Nephron progenitor cell (in vitro differentiated cells): ENCODE results near the gene MARVELD2.

Experiments
- DNase-seq: peaks from one replicate; pipeline ENCODE4 v3.0.0; 2021
- H3K27ac Mint-ChIP-seq: 2 replicates; pipeline ENCODE4 v1.8.0; 2021; ENCODE audit warnings: mild to moderate bottlenecking, moderate library complexity, mixed read lengths
- H3K27me3 Mint-ChIP-seq: 2 replicates; pipeline ENCODE4 v1.8.0; 2021; ENCODE audit warnings: mild to moderate bottlenecking, low read depth, mixed read lengths; ENCODE audit not compliant: poor library complexity
- H3K36me3 Mint-ChIP-seq: 2 replicates; pipeline ENCODE4 v1.8.0; 2021; ENCODE audit warnings: low read depth, mixed read lengths
- H3K4me1 Mint-ChIP-seq: 2 replicates; pipeline ENCODE4 v1.8.0; 2021; ENCODE audit warnings: mixed read lengths
- H3K4me3 Mint-ChIP-seq: 2 replicates; pipeline ENCODE4 v1.8.0; 2021; ENCODE audit warnings: mild to moderate bottlenecking, moderate library complexity, mixed read lengths
- H3K9me3 Mint-ChIP-seq: 2 replicates; pipeline ENCODE4 v1.8.0; 2021; ENCODE audit warnings: mild to moderate bottlenecking, moderate library complexity, mixed read lengths
- TF ChIP-seq, protein P1 (sequence below): fragments of 200-600 bp; sonication (generic); IDR thresholded peaks from 2 replicates; pipeline ENCODE4 v1.5.0; 2021; ENCODE audit warnings: antibody characterized with exemption

MARVELD2 gene

DNA sequence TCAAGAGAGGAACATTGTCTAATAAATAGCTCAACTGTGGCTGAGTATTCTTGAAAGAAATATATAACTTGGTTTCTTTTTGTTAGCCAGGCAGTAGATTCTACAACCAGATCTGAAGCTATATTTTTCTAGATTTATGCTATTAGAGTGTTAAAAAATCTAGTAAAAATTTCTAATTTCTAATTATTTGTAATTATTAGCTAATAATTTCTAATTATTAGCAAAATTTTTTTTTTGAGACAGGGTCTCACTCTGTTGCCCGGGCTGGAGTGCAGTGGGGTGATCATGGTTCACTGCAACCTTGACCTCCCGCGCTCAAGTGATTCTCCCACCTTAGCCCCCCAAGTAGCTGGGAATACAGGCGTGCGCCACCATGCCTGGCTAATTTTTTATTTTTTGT is 42.5 kb upstream of the MARVELD2 start:
- TF ChIP-seq, protein P1, sequence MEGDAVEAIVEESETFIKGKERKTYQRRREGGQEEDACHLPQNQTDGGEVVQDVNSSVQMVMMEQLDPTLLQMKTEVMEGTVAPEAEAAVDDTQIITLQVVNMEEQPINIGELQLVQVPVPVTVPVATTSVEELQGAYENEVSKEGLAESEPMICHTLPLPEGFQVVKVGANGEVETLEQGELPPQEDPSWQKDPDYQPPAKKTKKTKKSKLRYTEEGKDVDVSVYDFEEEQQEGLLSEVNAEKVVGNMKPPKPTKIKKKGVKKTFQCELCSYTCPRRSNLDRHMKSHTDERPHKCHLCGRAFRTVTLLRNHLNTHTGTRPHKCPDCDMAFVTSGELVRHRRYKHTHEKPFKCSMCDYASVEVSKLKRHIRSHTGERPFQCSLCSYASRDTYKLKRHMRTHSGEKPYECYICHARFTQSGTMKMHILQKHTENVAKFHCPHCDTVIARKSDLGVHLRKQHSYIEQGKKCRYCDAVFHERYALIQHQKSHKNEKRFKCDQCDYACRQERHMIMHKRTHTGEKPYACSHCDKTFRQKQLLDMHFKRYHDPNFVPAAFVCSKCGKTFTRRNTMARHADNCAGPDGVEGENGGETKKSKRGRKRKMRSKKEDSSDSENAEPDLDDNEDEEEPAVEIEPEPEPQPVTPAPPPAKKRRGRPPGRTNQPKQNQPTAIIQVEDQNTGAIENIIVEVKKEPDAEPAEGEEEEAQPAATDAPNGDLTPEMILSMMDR = no peak
- no peaks in the 10 kb centered on the region for H3K9me3 Mint-ChIP-seq
- H3K27me3 Mint-ChIP-seq = no peaks in the 10 kb centered on the region
- H3K36me3 Mint-ChIP-seq = peaks cover 15% of the 10 kb centered on the region
- H3K4me1 Mint-ChIP-seq = peaks cover 27% of the 10 kb centered on the region
- no peak for DNase-seq
- H3K27ac Mint-ChIP-seq = peak overlapping the region; percentile 15
- H3K4me3 Mint-ChIP-seq = peak overlapping the region; percentile 42

DNA sequence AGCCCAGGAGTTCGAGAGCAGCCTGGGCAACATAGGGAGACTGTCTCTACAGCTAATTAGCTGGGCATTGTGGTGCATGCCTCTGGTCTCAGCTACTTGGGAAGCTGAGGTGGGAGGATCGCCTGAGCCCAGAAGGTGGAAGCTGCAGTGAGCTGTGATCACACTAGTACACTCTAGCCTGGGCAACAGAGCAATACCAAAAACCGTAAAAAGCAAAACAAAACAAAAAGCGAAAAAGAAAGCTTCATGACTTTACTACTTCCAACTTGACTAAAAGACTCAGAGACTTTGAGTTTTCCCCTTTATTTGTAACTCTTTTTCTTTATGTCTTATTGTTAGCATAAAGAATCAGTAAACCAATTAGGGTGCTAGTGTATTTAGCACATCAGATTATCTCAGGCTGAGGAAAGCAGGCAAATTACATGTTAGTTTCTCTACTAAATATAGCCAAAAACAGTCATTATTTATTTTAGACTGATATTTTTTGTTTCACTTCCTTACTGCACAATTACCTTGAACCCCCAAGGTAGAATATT is 39.9 kb upstream of the MARVELD2 start:
- Mint-ChIP-seq H3K27me3 (no peaks in the 10 kb centered on the region), H3K27ac (no peak overlapping the region), H3K36me3 (peaks cover 18% of the 10 kb centered on the region), H3K4me1 (peaks cover 14% of the 10 kb centered on the region), H3K9me3 (no peaks in the 10 kb centered on the region), H3K4me3 (no peak overlapping the region)
- TF ChIP-seq, protein P1 = no peak
- no peak for DNase-seq

DNA sequence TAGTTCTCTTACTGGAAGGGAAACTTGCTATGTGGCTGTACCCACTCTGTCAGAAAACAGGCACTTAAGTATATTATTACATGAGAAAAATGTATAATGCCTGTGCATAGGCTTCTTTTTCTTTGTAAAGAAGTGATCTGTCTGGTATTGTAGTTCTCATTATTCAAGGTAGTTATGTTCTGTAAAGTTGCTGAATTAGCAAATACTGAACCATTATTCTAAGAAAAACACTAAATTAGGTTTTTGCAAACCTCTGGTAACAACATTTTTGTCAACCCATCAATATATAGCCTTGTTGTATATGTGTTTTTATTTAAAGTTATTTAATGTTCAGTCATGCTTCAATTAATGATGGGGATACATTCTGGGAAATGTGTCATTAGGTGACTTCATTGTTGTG is 36.5 kb upstream of the MARVELD2 start:
- no peak for DNase-seq
- Mint-ChIP-seq H3K4me1 (no peaks in the 10 kb centered on the region), H3K9me3 (no peaks in the 10 kb centered on the region), H3K27ac (no peak overlapping the region), H3K4me3 (no peak overlapping the region), H3K36me3 (peaks cover 36% of the 10 kb centered on the region), H3K27me3 (no peaks in the 10 kb centered on the region)
- TF ChIP-seq, protein P1 = no peak

DNA sequence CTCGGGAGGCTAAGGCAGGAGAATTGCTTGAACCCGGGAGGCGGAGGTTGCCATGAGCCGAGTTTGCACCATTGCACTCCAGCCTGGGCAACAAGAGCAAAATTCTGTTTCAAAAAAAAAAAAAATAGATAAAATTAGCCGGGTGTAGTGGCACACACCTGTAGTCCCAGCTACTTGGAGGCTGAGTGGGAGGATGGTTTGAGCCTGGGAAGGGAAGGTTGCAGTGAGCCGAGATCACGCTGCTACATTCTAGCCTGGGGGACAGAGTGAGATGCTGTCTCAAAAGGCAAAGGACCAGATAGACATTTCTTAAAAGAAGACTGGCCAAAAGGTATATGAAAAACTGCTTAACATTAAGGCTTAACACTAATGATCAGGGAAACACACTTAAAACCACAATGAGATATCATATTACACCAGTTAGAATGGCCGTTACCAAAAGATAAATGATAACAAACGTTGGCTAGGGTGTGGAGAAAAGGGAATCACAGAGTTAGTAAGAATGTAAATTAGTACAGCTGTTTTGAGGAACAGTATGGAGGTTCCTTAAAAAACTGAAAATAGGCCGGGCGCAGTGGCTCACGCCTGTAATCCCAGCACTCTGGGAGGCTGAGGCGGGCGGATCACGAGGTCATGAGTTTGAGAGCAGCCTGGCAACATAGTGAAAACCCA is 10.1 kb upstream of the MARVELD2 start:
- no peaks in the 10 kb centered on the region for H3K4me1 Mint-ChIP-seq
- H3K36me3 Mint-ChIP-seq = peaks cover 65% of the 10 kb centered on the region
- TF ChIP-seq, protein P1 = no peak
- H3K27ac Mint-ChIP-seq = no peak overlapping the region
- H3K27me3 Mint-ChIP-seq = peaks cover 4% of the 10 kb centered on the region
- no peak overlapping the region for H3K4me3 Mint-ChIP-seq
- H3K9me3 Mint-ChIP-seq = no peaks in the 10 kb centered on the region
- no peak for DNase-seq

DNA sequence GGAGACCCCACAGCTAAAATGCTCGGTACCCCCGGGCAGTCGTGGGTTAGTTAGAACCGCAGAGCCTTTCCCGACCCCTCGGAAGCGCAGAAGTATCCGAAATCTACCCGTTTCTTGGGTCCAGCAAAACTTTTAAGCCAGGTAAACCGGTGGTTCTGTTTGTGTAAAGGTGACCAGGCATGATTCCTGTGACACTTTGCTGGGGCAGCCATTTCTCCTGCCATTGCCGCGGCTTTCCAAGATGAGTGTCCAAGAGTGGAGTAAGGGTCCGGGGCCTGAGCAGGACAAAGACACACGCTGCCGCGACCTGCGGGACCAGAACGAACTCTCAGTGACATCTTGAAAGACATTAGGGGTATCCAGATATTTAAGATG is 655 bp downstream of the MARVELD2 start:
- Mint-ChIP-seq H3K27me3 (peaks cover 54% of the 10 kb centered on the region), H3K4me3 (peak overlapping the region; percentile 87), H3K27ac (no peak overlapping the region), H3K9me3 (no peaks in the 10 kb centered on the region), H3K36me3 (peaks cover 58% of the 10 kb centered on the region), H3K4me1 (peaks cover 14% of the 10 kb centered on the region)
- DNase-seq = peak; percentile 24
- TF ChIP-seq, protein P1 = no peak

DNA sequence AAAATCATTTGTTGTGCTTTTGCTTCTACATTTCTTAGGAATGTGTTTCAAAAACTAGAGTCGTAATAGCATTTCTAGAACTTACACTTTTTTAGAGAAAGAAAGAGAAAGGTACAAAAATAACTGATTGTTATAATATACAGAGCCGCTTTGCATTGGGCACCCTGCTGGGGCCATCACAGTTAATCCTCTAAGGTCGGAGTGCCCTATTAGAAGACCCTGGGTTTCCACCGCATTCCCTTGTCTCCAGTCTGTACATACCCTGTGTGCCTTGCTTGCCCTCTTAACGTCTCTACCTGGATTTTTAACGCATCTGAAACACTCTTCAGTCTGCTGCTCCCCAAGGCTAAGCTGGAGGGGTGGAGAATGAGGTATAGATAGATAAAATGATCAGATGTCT is 1.3 kb downstream of the MARVELD2 start:
- peaks cover 54% of the 10 kb centered on the region for H3K27me3 Mint-ChIP-seq
- no peak overlapping the region for H3K27ac Mint-ChIP-seq
- TF ChIP-seq, protein P1 = no peak
- DNase-seq = no peak
- peaks cover 14% of the 10 kb centered on the region for H3K4me1 Mint-ChIP-seq
- peaks cover 59% of the 10 kb centered on the region for H3K36me3 Mint-ChIP-seq
- no peaks in the 10 kb centered on the region for H3K9me3 Mint-ChIP-seq
- peak overlapping the region; percentile 87 for H3K4me3 Mint-ChIP-seq
